HCT116 (cell line): ENCODE data around the gene TRIOBP. TPM values are rescaled to one million over a fixed set of nuclear protein-coding genes. Genes with fewer than 3 reads are reported as not detected.

Source experiments
- ATAC-seq: fragments of 200-7000 bp; cut with Tn5 transposase; 2 replicates; pipeline ENCODE4 v1.9.1; 2020; ENCODE audit warnings: mild to moderate bottlenecking, moderate library complexity
- BruUV-seq: library from RNA; stranded (reverse); fragments of 400-500 nt; replicated peaks from 2 replicates; lab custom pipeline; 2021; lab: Mats Ljungman, UMichigan
- CTCF ChIA-PET: fragments of 300-600 bp; sonication (Branson Sonifier 250); formaldehyde crosslinking; loops from one replicate; lab custom pipeline; 2021; ENCODE audit warnings: antibody characterized with exemption; lab: Charles Lee
- POLR2A ChIA-PET: fragments of 300-600, 350-600 bp; sonication (Branson Sonifier 250); formaldehyde crosslinking; loops from one replicate; lab custom pipeline; 2021; ENCODE audit warnings: antibody characterized with exemption; lab: Charles Lee
- RAD21 ChIA-PET, 2 experiments: fragments of 300-600 bp; sonication (Branson Sonifier 250); formaldehyde crosslinking; loops; one replicate each; lab custom pipeline; 2023; ENCODE audit warnings: low total read pairs in 2 of 2; ENCODE audit not compliant: uncharacterized antibody in 2 of 2, unreplicated experiment in 2 of 2, low non-redundant PET in 1 of 2; lab: Charles Lee
- DNase-seq: peaks from one replicate; pipeline ENCODE4 v3.0.0-alpha.2; 2010; ENCODE audit warnings: low read depth, low spot score
- H2AFZ ChIP-seq: fragments of 200-600 bp; shearing (Covaris generic), sonication (generic); 2 replicates; pipeline ENCODE4 v1.6.1; 2017; ENCODE audit warnings: low read depth, mixed run types, mixed read lengths, antibody characterized with exemption, low read length; ENCODE audit not compliant: poor library complexity, severe bottlenecking
- H3K27ac ChIP-seq: 2 replicates; pipeline ENCODE4 v1.5.1; 2012; ENCODE audit warnings: low read depth, low read length
- H3K27me3 ChIP-seq: fragments of 200-600 bp; sonication (generic); 2 replicates; pipeline ENCODE4 v1.6.1; 2016; ENCODE audit warnings: mixed run types, low read length, mixed read lengths; ENCODE audit not compliant: insufficient read depth
- H3K36me3 ChIP-seq, 2 experiments: fragments of 200-500 bp in 1 of 2; fragments of 200-600 bp in 1 of 2; sonication (Bioruptor generic) in 1 of 2; sonication (generic) in 1 of 2; 2 replicates each; pipeline versions ENCODE4 v1.5.1 to v1.6.1; 2014 to 2016; ENCODE audit warnings: low read length in 2 of 2, inconsistent platforms in 1 of 2, mixed read lengths in 1 of 2, mixed run types in 1 of 2; ENCODE audit not compliant: insufficient read depth in 2 of 2, control insufficient read depth in 1 of 2
- H3K4me1 ChIP-seq, 2 experiments: fragments of 200-600 bp in 1 of 2; sonication (generic) in 1 of 2; 2 replicates each; pipeline versions ENCODE4 v1.5.1 to v1.6.1; 2012 to 2017; ENCODE audit warnings: low read length in 2 of 2, inconsistent platforms in 1 of 2, mild to moderate bottlenecking in 1 of 2, mixed read lengths in 1 of 2, mixed run types in 1 of 2, moderate library complexity in 1 of 2; ENCODE audit not compliant: insufficient read depth in 2 of 2, control insufficient read depth in 1 of 2
- H3K4me2 ChIP-seq: fragments of 200-600 bp; sonication (generic); 2 replicates; pipeline ENCODE4 v1.6.1; 2017; ENCODE audit warnings: mixed run types, low read length, mixed read lengths
- H3K4me3 ChIP-seq, 2 experiments: fragments of 200-600 bp in 1 of 2; sonication (generic) in 1 of 2; replicated peaks in 1 of 2; 2 replicates each; pipeline ENCODE4 v1.5.1; 2011 to 2016; ENCODE audit warnings: low read length in 2 of 2, control low read depth in 1 of 2, low read depth in 1 of 2, mild to moderate bottlenecking in 1 of 2, mixed read lengths in 1 of 2, mixed run types in 1 of 2
- H3K79me2 ChIP-seq: fragments of 200-600 bp; sonication (generic); 2 replicates; pipeline ENCODE4 v1.6.1; 2017; ENCODE audit warnings: mild to moderate bottlenecking, mixed run types, low read length, moderate library complexity, mixed read lengths; ENCODE audit not compliant: insufficient read depth
- H3K9ac ChIP-seq: fragments of 200-600 bp; sonication (generic); 2 replicates; pipeline ENCODE4 v1.6.1; 2016; ENCODE audit warnings: low read length, mixed read lengths
- H3K9me2 ChIP-seq: fragments of 200-600 bp; sonication (generic), shearing (Covaris generic); 2 replicates; pipeline ENCODE4 v1.6.1; 2017; ENCODE audit warnings: mixed run types, mild to moderate bottlenecking, moderate library complexity; ENCODE audit not compliant: insufficient read depth
- H3K9me3 ChIP-seq, 2 experiments: fragments of 200-500 bp in 1 of 2; fragments of 200-600 bp in 1 of 2; sonication (Bioruptor generic) in 1 of 2; sonication (generic) in 1 of 2; 2 replicates each; pipeline ENCODE4 v1.6.1; 2014 to 2017; ENCODE audit warnings: low read length in 2 of 2, mixed read lengths in 2 of 2, inconsistent platforms in 1 of 2, low read depth in 1 of 2, mild to moderate bottlenecking in 1 of 2, mixed run types in 1 of 2, moderate library complexity in 1 of 2; ENCODE audit not compliant: control insufficient read depth in 1 of 2, insufficient read depth in 1 of 2
- H4K20me1 ChIP-seq: fragments of 200-600 bp; sonication (generic), shearing (Covaris generic); 2 replicates; pipeline ENCODE4 v1.6.1; 2017; ENCODE audit warnings: mixed run types, mild to moderate bottlenecking, moderate library complexity; ENCODE audit not compliant: insufficient read depth
- ATF3 ChIP-seq: IDR thresholded peaks from 2 replicates; pipeline ENCODE4 v1.6.1; 2012
- EZH2phosphoT487 ChIP-seq: fragments of 200-600 bp; IDR thresholded peaks from 2 replicates; pipeline ENCODE4 v1.6.1; 2018; ENCODE audit warnings: antibody characterized with exemption, borderline replicate concordance
- MAX ChIP-seq: IDR thresholded peaks from 2 replicates; pipeline ENCODE4 v1.6.1; 2012
- POLR2AphosphoS5 ChIP-seq: IDR thresholded peaks from 2 replicates; pipeline ENCODE4 v1.6.1; 2011; ENCODE audit warnings: mild to moderate bottlenecking, low read depth, low read length, moderate library complexity
- SIN3A ChIP-seq: IDR thresholded peaks from 2 replicates; pipeline ENCODE4 v1.6.1; 2012; ENCODE audit warnings: low read depth
- TCF7L2 ChIP-seq: IDR thresholded peaks from 2 replicates; pipeline ENCODE4 v1.7.0; 2011; ENCODE audit warnings: borderline replicate concordance, inconsistent platforms; ENCODE audit not compliant: insufficient read depth, insufficient read length; ENCODE audit errors: extremely low read depth
- ZFX ChIP-seq: fragments of 450-650 bp; IDR thresholded peaks from 2 replicates; pipeline ENCODE4 v1.6.1; 2017
- ZNF274 ChIP-seq: fragments of 200-500 bp; sonication (Bioruptor generic); IDR thresholded peaks from 2 replicates; pipeline ENCODE4 v1.6.1; 2014; ENCODE audit warnings: mild to moderate bottlenecking, low read depth, low read length, inconsistent platforms
- intact Hi-C: fragments of 100-400 bp; cut with micrococcal nuclease; formaldehyde crosslinking; loops from 2 replicates; pipeline ENCODE4 v1.10.0; 2022
- total RNA-seq: library from RNA; stranded (reverse); gene quantifications from one replicate; pipeline ENCODE4 v1.2.1, GENCODE V29; 2021; ENCODE audit not compliant: unreplicated experiment

TRIOBP gene
- total RNA-seq, 1 experiment from 2014 or later, result 244 TPM

GRCh38 chr22:37675930-37676735 lies 20.7 kb upstream of the TRIOBP start:
- ChIA-PET POLR2A (interaction anchor here (0.9 to 4.6 kb wide), 15 partner anchors 13 to 129 kb away, joined by 3 to 71 read pairs (median 5); partner anchors contain the start of genes GGA1 and PDXP), RAD21 (interaction anchor here in 1 of 2 experiments (0.6 to 1.5 kb wide), 2 partner anchors 18 to 33 kb away, joined by 3 read pairs; partner anchors contain the start of gene PDXP), CTCF (interaction anchor here (1.3 to 1.9 kb wide), 3 partner anchors 18 to 107 kb away, joined by 5 to 6 read pairs (median 5); partner anchors contain the start of gene PDXP)
- Histone ChIP-seq H3K9ac (peak overlapping the region; percentile 67), H2AFZ (no peak overlapping the region), H3K27ac (peak overlapping the region; percentile 97), H3K4me2 (peak overlapping the region; percentile 98), H3K4me1 (peaks cover 36 to 68% of the 10 kb centered on the region in 2 experiments), H4K20me1 (no peaks in the 10 kb centered on the region), H3K4me3 (peak overlapping the region; percentile 71 to 86), H3K9me3 (no peaks in the 10 kb centered on the region), H3K27me3 (no peaks in the 10 kb centered on the region), H3K36me3 (peaks cover 5 to 11% of the 10 kb centered on the region in 2 experiments; a peak in 3 of 4 replicates), H3K79me2 (peaks cover 13% of the 10 kb centered on the region; the same call in 1 of the 2 replicates), H3K9me2 (no peaks in the 10 kb centered on the region)
- ATAC-seq (peak; percentile 7), DNase-seq (no peak)
- TSS peak; percentile 74 for BruUV-seq
- intact Hi-C loops, result no loop called here
- TF ChIP-seq POLR2AphosphoS5, result peak; percentile 52; the same call in 1 of the 2 replicates
- no peak for TF ChIP-seq ZNF274

GRCh38 chr22:37676736-37677492 lies 19.9 kb upstream of the TRIOBP start:
- TSS peak; percentile 91 for BruUV-seq
- H2AFZ ChIP-seq, result no peak overlapping the region
- RAD21 ChIA-PET, result interaction anchor here in 1 of 2 experiments (1.0 kb wide), 1 partner anchor 177 kb away, joined by 3 read pairs; no protein-coding TSS in a partner anchor
- H3K4me1 ChIP-seq, result peaks cover 40 to 75% of the 10 kb centered on the region in 2 experiments
- DNase-seq, result peak; percentile 69
- peak overlapping the region; percentile 97 for H3K27ac ChIP-seq
- H3K36me3 ChIP-seq, result peaks cover 5 to 11% of the 10 kb centered on the region in 2 experiments; a peak in 3 of 4 replicates
- H3K9ac ChIP-seq, result peak overlapping the region; percentile 67
- H4K20me1 ChIP-seq, result no peaks in the 10 kb centered on the region
- peak overlapping the region; percentile 98 for H3K4me2 ChIP-seq
- no peak for TF ChIP-seq ATF3
- no peak for TF ChIP-seq TCF7L2
- TF ChIP-seq POLR2AphosphoS5, result peak; percentile 81
- TF ChIP-seq ZFX, result peak; percentile 13; the same call in 1 of the 2 replicates
- TF ChIP-seq MAX, result no peak
- TF ChIP-seq SIN3A, result no peak
- TF ChIP-seq EZH2phosphoT487, result no peak
- TF ChIP-seq, all 23 proteins: peak for 2
- H3K79me2 ChIP-seq, result peaks cover 13% of the 10 kb centered on the region; the same call in 1 of the 2 replicates
- intact Hi-C loops, result no loop called here
- no peaks in the 10 kb centered on the region for H3K9me2 ChIP-seq
- no peaks in the 10 kb centered on the region for H3K27me3 ChIP-seq
- POLR2A ChIA-PET, result interaction anchor here (0.6 to 4.6 kb wide), 10 partner anchors 9 to 115 kb away, joined by 3 to 71 read pairs (median 3); partner anchors contain the start of genes GGA1, NOL12 and PDXP
- CTCF ChIA-PET, result interaction anchor here (0.7 to 1.0 kb wide), 3 partner anchors 13 to 34 kb away, joined by 3 to 5 read pairs (median 4); no protein-coding TSS in a partner anchor
- ATAC-seq, result peak; percentile 49
- H3K4me3 ChIP-seq, result peak overlapping the region; percentile 71 to 86
- no peaks in the 10 kb centered on the region for H3K9me3 ChIP-seq
